ENCODE measurements around the gene MME.

Gene MME

GRCh38 chr3:155097009-155097349, 16.9 kb downstream of the MME start:
- H3K27me3 Mint-ChIP-seq (ENCODE audit: low read depth, poor library complexity) = no peaks in the 10 kb centered on the region

GRCh38 chr3:155101398-155101797, 21.3 kb downstream of the MME start:
- H3K4me3 Mint-ChIP-seq = no peak overlapping the region
- H3K36me3 Mint-ChIP-seq (ENCODE audit: low read depth) = peaks cover 23% of the 10 kb centered on the region
- DNase-seq = no peak
- H3K9me3 Mint-ChIP-seq = peaks cover 15% of the 10 kb centered on the region
- TF ChIP-seq, protein P1, sequence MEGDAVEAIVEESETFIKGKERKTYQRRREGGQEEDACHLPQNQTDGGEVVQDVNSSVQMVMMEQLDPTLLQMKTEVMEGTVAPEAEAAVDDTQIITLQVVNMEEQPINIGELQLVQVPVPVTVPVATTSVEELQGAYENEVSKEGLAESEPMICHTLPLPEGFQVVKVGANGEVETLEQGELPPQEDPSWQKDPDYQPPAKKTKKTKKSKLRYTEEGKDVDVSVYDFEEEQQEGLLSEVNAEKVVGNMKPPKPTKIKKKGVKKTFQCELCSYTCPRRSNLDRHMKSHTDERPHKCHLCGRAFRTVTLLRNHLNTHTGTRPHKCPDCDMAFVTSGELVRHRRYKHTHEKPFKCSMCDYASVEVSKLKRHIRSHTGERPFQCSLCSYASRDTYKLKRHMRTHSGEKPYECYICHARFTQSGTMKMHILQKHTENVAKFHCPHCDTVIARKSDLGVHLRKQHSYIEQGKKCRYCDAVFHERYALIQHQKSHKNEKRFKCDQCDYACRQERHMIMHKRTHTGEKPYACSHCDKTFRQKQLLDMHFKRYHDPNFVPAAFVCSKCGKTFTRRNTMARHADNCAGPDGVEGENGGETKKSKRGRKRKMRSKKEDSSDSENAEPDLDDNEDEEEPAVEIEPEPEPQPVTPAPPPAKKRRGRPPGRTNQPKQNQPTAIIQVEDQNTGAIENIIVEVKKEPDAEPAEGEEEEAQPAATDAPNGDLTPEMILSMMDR (IDR thresholded peaks at IDR 0.05) = no peak
- no peaks in the 10 kb centered on the region for H3K27me3 Mint-ChIP-seq (ENCODE audit: low read depth, poor library complexity)
- H3K4me1 Mint-ChIP-seq = peaks cover 36% of the 10 kb centered on the region
- peak overlapping the region; percentile 97 for H3K27ac Mint-ChIP-seq

More at GRCh38 chr3:155097009-155097349, 16.9 kb downstream of the MME start:
- Mint-ChIP-seq H3K4me1 (peaks cover 12% of the 10 kb centered on the region), H3K4me3 (no peak overlapping the region), H3K27ac (no peak overlapping the region), H3K9me3 (peaks cover 15% of the 10 kb centered on the region), H3K36me3 (ENCODE audit: low read depth) (peaks cover 22% of the 10 kb centered on the region)
- DNase-seq = no peak
- TF ChIP-seq, protein P1 (IDR thresholded peaks at IDR 0.05) = no peak

DNA sequence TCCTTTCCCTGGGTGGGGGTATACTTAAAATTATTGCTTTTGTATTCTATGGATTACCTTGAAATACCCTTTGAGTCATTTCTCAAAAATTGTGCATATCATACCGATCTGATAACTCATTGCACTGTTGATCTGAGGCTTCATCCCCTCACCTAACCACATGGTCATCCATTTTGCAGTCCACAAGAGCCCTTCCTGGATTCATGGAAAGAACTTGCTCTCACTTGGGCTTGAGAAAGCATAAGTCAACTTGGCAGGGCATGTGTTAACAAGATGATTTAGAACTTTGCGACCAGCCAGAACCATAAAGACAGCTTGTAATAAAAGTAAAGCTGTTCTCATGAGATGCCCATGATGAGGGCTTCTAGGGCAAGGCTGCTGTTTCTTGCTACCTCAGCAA, 22.2 kb downstream of the MME start:
- H3K36me3 Mint-ChIP-seq (ENCODE audit: low read depth) = peaks cover 30% of the 10 kb centered on the region
- no peaks in the 10 kb centered on the region for H3K27me3 Mint-ChIP-seq (ENCODE audit: low read depth, poor library complexity)
- no peak for DNase-seq
- H3K4me3 Mint-ChIP-seq = no peak overlapping the region
- H3K4me1 Mint-ChIP-seq = peaks cover 40% of the 10 kb centered on the region
- H3K27ac Mint-ChIP-seq = peak overlapping the region; percentile 95
- peaks cover 18% of the 10 kb centered on the region for H3K9me3 Mint-ChIP-seq
- TF ChIP-seq, protein P1 (IDR thresholded peaks at IDR 0.05) = no peak

GRCh38 chr3:155103686-155104085, 23.6 kb downstream of the MME start:
- Mint-ChIP-seq H3K27ac (peak overlapping the region; percentile 8), H3K36me3 (ENCODE audit: low read depth) (peaks cover 38% of the 10 kb centered on the region), H3K4me1 (peaks cover 40% of the 10 kb centered on the region), H3K4me3 (no peak overlapping the region), H3K9me3 (peaks cover 18% of the 10 kb centered on the region), H3K27me3 (ENCODE audit: low read depth, poor library complexity) (no peaks in the 10 kb centered on the region)
- TF ChIP-seq, protein P1 (IDR thresholded peaks at IDR 0.05) = no peak
- DNase-seq = no peak

DNA sequence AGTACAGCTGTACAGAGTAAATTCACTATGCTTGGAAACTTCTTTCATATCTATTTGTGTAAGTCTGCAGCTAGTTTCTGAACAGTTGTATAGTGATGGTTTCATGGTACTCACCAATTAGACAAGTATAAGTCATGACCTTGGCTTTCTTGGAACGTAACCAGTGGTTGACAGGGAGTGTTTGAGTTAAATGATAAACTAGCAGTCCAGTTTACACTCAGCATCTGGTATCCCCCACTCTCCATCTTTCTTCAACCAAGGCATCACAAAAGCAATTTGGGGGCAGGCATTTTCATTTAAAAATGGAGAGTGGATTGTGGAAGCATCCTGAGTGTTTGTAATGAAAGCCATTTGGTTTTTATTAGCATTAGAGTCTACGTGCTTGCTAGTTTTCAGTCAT, 26.0 kb downstream of the MME start:
- Mint-ChIP-seq H3K9me3 (peaks cover 9% of the 10 kb centered on the region), H3K27me3 (ENCODE audit: low read depth, poor library complexity) (no peaks in the 10 kb centered on the region), H3K4me3 (no peak overlapping the region), H3K4me1 (peaks cover 52% of the 10 kb centered on the region), H3K36me3 (ENCODE audit: low read depth) (peaks cover 32% of the 10 kb centered on the region), H3K27ac (no peak overlapping the region)
- TF ChIP-seq, protein P1 (IDR thresholded peaks at IDR 0.05) = no peak
- no peak for DNase-seq

DNA sequence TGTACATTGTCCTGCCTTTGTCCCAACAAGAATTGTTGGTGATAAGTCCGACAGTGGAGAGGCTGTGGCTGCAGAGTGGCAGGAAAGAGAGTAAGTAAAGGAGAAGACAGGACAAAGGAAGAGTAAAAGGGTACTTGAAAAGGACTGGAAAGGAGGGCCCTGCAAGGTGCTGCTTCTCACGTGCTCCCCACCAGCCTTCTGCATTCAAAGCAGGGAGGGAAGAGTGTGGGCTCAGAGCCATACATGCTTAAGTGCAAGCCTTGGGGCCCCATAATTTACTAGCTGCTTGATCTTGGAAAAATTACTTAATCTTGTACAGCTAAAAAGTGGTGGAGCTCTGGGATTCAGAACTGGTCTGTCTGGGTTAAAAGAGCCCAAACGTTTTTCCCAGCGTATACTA, 29.9 kb downstream of the MME start:
- no peak for DNase-seq
- Mint-ChIP-seq H3K27ac (peak overlapping the region; percentile 69), H3K4me3 (no peak overlapping the region), H3K36me3 (ENCODE audit: low read depth) (peaks cover 35% of the 10 kb centered on the region), H3K4me1 (peaks cover 50% of the 10 kb centered on the region), H3K27me3 (ENCODE audit: low read depth, poor library complexity) (no peaks in the 10 kb centered on the region), H3K9me3 (peaks cover 6% of the 10 kb centered on the region)
- TF ChIP-seq, protein P1 (IDR thresholded peaks at IDR 0.05) = no peak
